Measurements from ENCODE around the gene CD8A.
A peak's percentile ranks its signal among the peaks of the same experiment; 100 is the strongest.

CD8A gene

DNA sequence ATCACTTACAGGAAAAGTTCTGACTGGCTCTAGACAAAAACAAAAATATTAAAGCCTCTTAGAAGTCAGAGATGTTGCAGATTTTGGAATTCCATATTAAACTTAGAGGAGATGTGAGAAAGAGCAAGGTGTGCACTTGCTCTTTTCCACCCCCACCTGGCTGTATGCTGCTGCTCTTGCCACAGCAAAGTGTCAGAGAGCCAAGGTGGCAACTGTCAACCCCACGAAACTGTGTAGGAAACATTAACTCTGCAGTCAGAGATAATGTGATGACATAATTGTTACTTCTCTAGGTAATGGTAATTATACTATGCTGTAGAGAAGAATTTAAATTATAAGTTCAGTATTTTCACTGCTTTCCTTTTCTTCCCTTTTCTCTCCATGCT is 25.4 kb downstream of the CD8A start:
- TF ChIP-seq, protein P1, sequence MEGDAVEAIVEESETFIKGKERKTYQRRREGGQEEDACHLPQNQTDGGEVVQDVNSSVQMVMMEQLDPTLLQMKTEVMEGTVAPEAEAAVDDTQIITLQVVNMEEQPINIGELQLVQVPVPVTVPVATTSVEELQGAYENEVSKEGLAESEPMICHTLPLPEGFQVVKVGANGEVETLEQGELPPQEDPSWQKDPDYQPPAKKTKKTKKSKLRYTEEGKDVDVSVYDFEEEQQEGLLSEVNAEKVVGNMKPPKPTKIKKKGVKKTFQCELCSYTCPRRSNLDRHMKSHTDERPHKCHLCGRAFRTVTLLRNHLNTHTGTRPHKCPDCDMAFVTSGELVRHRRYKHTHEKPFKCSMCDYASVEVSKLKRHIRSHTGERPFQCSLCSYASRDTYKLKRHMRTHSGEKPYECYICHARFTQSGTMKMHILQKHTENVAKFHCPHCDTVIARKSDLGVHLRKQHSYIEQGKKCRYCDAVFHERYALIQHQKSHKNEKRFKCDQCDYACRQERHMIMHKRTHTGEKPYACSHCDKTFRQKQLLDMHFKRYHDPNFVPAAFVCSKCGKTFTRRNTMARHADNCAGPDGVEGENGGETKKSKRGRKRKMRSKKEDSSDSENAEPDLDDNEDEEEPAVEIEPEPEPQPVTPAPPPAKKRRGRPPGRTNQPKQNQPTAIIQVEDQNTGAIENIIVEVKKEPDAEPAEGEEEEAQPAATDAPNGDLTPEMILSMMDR (IDR thresholded peaks at IDR 0.05; ENCODE audit: low read length, missing control alignments) = no peak
- DNase-seq (ENCODE audit: low read depth) = no peak
- no peak overlapping the region for H3K4me3 ChIP-seq (replicated peaks; ENCODE audit: low read depth, low read length)

DNA sequence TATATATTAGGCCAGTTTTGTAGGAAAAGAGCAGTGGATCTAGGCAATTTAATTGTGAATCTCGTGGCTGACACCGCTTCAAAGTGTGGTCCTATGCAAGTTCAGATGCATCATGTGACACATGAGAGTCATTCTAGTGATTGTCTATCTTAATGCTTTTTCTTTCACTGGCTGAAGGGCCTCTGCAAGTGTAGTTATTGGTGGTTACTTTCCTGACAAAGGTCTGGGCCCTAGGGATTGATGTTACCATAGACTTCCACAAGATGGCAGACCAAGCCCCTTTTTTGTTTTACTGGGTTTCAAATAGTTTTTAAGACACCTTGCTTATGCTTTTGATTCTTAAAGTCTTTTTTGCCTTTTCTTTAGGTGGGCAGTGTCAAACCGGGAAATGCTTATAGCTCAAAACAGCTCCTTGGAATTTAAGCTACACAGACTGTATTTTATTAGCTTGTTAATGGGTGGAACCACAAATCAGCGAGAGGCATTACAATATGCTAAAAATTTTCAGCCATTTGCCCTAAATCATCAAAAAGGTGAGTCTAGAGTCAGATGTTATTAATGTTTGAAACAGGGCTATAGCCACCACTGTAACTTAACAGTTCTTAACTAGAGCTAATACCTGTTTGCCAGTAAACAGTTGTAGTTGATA is 25.9 kb downstream of the CD8A start:
- TF ChIP-seq, protein P1 (IDR thresholded peaks at IDR 0.05; ENCODE audit: low read length, missing control alignments) = peak; percentile 76
- DNase-seq (ENCODE audit: low read depth) = peak; percentile 65
- H3K4me3 ChIP-seq (replicated peaks; ENCODE audit: low read depth, low read length) = no peak overlapping the region

DNA sequence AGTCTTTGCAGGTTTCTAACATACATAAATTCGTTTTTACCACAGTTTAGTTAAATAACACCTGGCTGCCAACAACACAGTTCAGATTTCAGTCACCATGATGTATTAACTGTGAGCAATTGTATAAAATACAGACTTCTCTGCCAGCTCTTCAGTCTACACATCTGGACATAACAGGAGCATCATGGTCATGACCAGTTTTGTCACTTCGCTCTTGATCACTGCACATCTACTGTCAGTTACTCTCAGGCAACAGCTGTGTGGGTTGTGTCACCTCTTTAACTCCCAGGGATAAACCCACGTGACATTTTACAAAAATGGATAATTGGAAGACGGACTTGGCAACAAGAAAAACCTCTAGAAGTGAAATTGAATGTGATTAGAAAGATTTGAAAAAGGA is 30.3 kb downstream of the CD8A start:
- H3K4me3 ChIP-seq (replicated peaks; ENCODE audit: low read depth, low read length) = no peak overlapping the region
- TF ChIP-seq, protein P1 (IDR thresholded peaks at IDR 0.05; ENCODE audit: low read length, missing control alignments) = no peak
- DNase-seq (ENCODE audit: low read depth) = no peak

DNA sequence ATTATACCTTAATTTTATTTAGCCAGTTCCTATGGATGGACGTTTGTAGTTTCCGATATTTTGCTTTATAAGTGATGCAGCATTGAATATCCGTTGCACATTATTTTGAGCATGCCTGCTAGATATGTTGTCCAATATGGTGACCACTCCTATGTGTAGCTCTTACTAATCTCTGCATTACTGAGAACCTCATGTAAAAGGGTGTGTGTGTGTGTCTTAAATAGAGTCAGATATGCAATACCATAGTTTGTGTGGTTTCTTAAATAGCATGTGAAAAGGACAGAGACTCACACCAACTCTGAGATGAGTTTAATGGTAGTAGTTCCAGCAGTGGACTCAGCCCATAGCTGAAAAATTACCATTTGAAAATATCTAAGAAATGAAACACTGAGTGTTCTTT is 32.3 kb downstream of the CD8A start:
- no peak overlapping the region for H3K4me3 ChIP-seq (replicated peaks; ENCODE audit: low read depth, low read length)
- TF ChIP-seq, protein P1 (IDR thresholded peaks at IDR 0.05; ENCODE audit: low read length, missing control alignments) = no peak

DNA sequence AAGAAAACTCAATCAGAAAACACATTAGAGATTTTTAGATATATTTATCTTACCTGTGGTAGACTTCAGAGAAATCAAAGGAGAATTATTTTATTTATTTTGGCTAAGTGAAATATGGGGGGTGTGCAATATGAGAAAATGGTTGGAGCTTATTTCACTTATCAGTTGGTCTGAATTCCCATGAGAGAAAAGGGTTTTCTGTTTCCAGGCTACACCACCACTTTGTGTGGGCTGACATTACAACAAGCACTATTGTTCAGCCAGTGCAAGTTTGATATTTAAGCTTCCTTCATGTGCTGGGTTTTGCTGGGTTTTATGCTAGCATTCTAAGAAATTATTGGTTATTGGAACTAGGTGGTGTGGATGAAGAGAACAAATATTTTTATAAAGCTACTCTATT is 37.1 kb downstream of the CD8A start:
- TF ChIP-seq, protein P1 (IDR thresholded peaks at IDR 0.05; ENCODE audit: low read length, missing control alignments) = no peak
- DNase-seq (ENCODE audit: low read depth) = peak; percentile 29
- H3K4me3 ChIP-seq (replicated peaks; ENCODE audit: low read depth, low read length) = no peak overlapping the region

More for the DNA sequence above, 32.3 kb downstream of the CD8A start:
- DNase-seq (ENCODE audit: low read depth) = no peak

DNA sequence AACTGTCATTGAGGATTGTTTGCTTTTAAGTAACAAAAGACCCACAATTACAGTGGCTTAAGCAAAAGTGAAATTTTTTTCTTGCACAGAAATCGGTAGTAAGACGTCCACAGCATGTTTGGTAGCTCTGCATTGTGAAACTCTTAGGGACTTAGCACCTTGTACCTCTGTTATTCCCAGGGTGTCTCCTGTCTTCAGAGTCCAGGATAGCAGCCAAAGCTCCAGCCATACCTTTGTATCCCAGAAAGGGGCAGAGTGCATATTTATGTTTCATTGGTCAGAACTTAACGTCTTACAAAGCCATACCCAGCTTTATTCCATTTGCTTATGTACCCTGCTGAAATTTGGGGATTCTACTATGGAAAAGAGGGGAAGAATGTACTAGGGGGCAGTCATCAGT is 37.8 kb downstream of the CD8A start:
- H3K4me3 ChIP-seq (replicated peaks; ENCODE audit: low read depth, low read length) = no peak overlapping the region
- DNase-seq (ENCODE audit: low read depth) = no peak
- TF ChIP-seq, protein P1 (IDR thresholded peaks at IDR 0.05; ENCODE audit: low read length, missing control alignments) = no peak

DNA sequence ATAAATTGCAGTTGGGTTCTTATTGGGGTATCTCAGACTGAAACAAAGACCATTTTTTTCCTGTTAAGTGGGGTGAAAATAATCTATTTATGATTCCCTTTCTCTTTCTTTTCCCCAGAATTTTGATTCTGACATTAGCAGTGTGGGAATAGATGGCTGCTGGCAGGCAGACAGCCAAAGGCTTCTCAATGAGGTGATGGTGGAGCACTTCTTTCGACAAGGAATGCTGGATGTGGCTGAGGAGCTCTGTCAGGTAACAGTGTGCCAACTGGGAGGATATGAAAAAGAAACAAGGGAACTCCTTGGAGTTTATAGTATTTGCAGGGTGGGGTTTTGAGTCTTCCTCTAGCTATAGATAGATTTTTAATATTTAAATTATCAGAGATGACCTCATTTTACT is 38.9 kb downstream of the CD8A start:
- no peak for DNase-seq (ENCODE audit: low read depth)
- no peak overlapping the region for H3K4me3 ChIP-seq (replicated peaks; ENCODE audit: low read depth, low read length)
- TF ChIP-seq, protein P1 (IDR thresholded peaks at IDR 0.05; ENCODE audit: low read length, missing control alignments) = no peak
